Chondrocyte (in vitro differentiated cells): ENCODE measurements around the gene WDFY3. TPM values are rescaled to one million over a fixed set of nuclear protein-coding genes. Genes with fewer than 3 reads are reported as not detected.

Experiments used
- DNase-seq: peaks from one replicate; pipeline ENCODE4 v3.0.0; 2021; ENCODE audit warnings: mixed read lengths, low spot score
- H3K27ac Mint-ChIP-seq: one replicate; pipeline ENCODE4 v1.8.0; 2021; ENCODE audit warnings: mild to moderate bottlenecking, moderate library complexity, mixed read lengths; ENCODE audit not compliant: unreplicated experiment
- H3K27me3 Mint-ChIP-seq: 2 replicates; pipeline ENCODE4 v1.8.0; 2021; ENCODE audit warnings: low read depth, mixed read lengths
- H3K36me3 Mint-ChIP-seq: 2 replicates; pipeline ENCODE4 v1.8.0; 2021; ENCODE audit warnings: low read depth, mixed read lengths
- H3K4me1 Mint-ChIP-seq: 2 replicates; pipeline ENCODE4 v1.8.0; 2021; ENCODE audit warnings: low read depth, mild to moderate bottlenecking, mixed read lengths
- H3K4me3 Mint-ChIP-seq: one replicate; pipeline ENCODE4 v1.8.0; 2021; ENCODE audit warnings: mild to moderate bottlenecking, moderate library complexity, mixed read lengths; ENCODE audit not compliant: unreplicated experiment
- H3K9me3 Mint-ChIP-seq: 2 replicates; pipeline ENCODE4 v1.8.0; 2021; ENCODE audit warnings: low read depth, mixed read lengths
- total RNA-seq: library from RNA; stranded (reverse); gene quantifications from 3 replicates; pipeline ENCODE4 v1.2.1, GENCODE V29; 2021
- TF ChIP-seq, protein P1 (sequence below): fragments of 200-600 bp; sonication (generic); IDR thresholded peaks from 2 replicates; pipeline ENCODE4 v1.5.0; 2021; ENCODE audit warnings: antibody characterized with exemption, mild to moderate bottlenecking, moderate library complexity

WDFY3 gene
- total RNA-seq, 1 donor from 2014 or later = 61.9 TPM

DNA sequence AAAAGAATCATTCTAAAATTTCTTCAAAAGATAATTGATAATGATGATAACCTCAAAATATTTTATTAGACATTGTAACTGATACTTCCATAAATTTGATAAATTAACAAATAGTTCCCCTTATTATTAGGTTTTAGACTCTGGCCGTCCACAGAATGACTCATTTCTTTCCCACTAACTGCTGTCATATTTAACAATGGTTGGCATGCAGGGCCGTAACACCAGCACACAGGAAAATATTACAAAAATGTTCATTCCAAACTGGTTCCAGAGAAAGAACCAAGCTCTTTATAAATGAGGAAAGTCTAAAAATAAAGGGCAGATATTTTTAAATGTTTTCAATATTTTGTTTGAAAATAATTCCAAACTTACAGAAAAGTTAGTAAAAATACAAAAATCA, 28.2 kb downstream of the WDFY3 start:
- Mint-ChIP-seq H3K36me3 (peaks cover 13% of the 10 kb centered on the region), H3K4me1 (peaks cover 49% of the 10 kb centered on the region), H3K27ac (peak overlapping the region; percentile 85), H3K4me3 (no peak overlapping the region), H3K9me3 (peaks cover 27% of the 10 kb centered on the region), H3K27me3 (no peaks in the 10 kb centered on the region)
- TF ChIP-seq, protein P1, sequence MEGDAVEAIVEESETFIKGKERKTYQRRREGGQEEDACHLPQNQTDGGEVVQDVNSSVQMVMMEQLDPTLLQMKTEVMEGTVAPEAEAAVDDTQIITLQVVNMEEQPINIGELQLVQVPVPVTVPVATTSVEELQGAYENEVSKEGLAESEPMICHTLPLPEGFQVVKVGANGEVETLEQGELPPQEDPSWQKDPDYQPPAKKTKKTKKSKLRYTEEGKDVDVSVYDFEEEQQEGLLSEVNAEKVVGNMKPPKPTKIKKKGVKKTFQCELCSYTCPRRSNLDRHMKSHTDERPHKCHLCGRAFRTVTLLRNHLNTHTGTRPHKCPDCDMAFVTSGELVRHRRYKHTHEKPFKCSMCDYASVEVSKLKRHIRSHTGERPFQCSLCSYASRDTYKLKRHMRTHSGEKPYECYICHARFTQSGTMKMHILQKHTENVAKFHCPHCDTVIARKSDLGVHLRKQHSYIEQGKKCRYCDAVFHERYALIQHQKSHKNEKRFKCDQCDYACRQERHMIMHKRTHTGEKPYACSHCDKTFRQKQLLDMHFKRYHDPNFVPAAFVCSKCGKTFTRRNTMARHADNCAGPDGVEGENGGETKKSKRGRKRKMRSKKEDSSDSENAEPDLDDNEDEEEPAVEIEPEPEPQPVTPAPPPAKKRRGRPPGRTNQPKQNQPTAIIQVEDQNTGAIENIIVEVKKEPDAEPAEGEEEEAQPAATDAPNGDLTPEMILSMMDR = no peak
- DNase-seq = no peak

DNA sequence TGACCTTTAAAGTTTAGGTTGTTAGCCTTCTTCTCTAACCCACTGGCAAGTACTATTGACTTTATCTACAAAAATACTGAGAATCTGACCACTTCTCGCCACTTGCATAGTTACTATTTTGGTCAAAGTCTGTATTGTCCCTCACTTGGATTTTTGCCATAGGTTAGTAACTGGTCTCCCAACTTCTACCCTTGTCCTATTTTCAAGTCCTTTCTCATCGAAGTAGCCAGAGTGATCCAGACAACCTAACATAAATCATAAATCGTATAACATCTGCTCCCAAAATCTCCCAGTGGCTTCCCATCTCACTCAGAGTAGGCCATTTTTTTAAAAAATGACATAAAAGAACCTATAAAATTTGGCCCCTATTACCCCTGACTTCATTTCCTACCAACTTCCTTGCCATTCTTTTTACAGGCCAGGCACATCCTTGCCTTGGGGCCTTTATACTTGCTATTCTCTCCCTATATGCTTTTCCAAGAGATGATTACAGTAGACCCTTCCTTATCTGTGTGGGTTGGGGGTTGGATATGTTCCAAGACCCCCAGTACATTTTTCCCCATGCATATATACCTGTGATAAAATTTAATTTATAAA, 29.0 kb downstream of the WDFY3 start:
- Mint-ChIP-seq H3K27ac (peak overlapping the region; percentile 85), H3K27me3 (no peaks in the 10 kb centered on the region), H3K4me3 (no peak overlapping the region), H3K4me1 (peaks cover 52% of the 10 kb centered on the region), H3K36me3 (peaks cover 6% of the 10 kb centered on the region), H3K9me3 (peaks cover 21% of the 10 kb centered on the region)
- TF ChIP-seq, protein P1 = no peak
- no peak for DNase-seq

DNA sequence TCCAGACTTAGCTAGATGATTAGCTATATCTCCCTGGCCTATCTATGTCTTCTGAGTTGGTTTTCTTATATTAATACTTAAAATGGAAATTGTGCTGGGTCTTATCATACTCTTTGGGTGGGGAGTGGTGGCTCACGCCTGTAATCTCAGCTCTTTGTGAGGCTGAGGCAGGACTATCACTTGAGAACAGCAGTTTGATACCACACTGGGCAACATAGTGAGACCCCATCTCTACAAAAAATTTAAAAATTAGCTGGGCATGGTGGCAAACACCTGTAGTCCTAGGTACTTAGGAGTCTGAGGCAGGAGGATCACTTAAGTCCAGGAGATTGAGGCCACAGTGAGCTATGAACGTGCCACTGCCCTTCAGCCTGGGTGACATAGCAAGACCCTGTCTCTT, 30.4 kb downstream of the WDFY3 start:
- TF ChIP-seq, protein P1 = no peak

GRCh38 chr4:84932462-84932861, 34.0 kb downstream of the WDFY3 start:
- H3K4me1 Mint-ChIP-seq = peaks cover 32% of the 10 kb centered on the region
- peak overlapping the region; percentile 1 for H3K27ac Mint-ChIP-seq
- H3K9me3 Mint-ChIP-seq = peaks cover 9% of the 10 kb centered on the region
- H3K36me3 Mint-ChIP-seq = peaks cover 11% of the 10 kb centered on the region
- no peak for DNase-seq
- H3K27me3 Mint-ChIP-seq = no peaks in the 10 kb centered on the region
- TF ChIP-seq, protein P1 = no peak
- no peak overlapping the region for H3K4me3 Mint-ChIP-seq

More for the DNA sequence above, 30.4 kb downstream of the WDFY3 start:
- H3K9me3 Mint-ChIP-seq = peaks cover 12% of the 10 kb centered on the region
- no peak overlapping the region for H3K4me3 Mint-ChIP-seq
- H3K4me1 Mint-ChIP-seq = peaks cover 56% of the 10 kb centered on the region
- peaks cover 1% of the 10 kb centered on the region for H3K36me3 Mint-ChIP-seq
- no peak for DNase-seq
- H3K27ac Mint-ChIP-seq = no peak overlapping the region
- H3K27me3 Mint-ChIP-seq = no peaks in the 10 kb centered on the region

GRCh38 chr4:84931961-84932360, 34.5 kb downstream of the WDFY3 start:
- Mint-ChIP-seq H3K27ac (no peak overlapping the region), H3K4me1 (peaks cover 27% of the 10 kb centered on the region), H3K27me3 (no peaks in the 10 kb centered on the region), H3K4me3 (no peak overlapping the region), H3K36me3 (peaks cover 11% of the 10 kb centered on the region), H3K9me3 (peaks cover 5% of the 10 kb centered on the region)
- TF ChIP-seq, protein P1 = no peak
- DNase-seq = no peak
